ENCODE measurements around the gene ARMC3. TPM values are rescaled to one million over a fixed set of nuclear protein-coding genes. Genes with fewer than 3 reads are reported as not detected.

ARMC3 gene
- total and polyA plus RNA-seq, 9 donors = 0.04 to 0.56 (median 0.22) TPM; not detected in 3

- no CpG with 5 or more reads among the region's 12 CpGs for WGBS (ENCODE audit: insufficient coverage)
- Histone ChIP-seq H3K9me3 (replicated peaks; ENCODE audit: control insufficient read depth, low read depth, low read length) (no peaks in the 10 kb centered on the region), H3K27me3 (ENCODE audit: control insufficient read depth, insufficient read depth, low read length) (no peaks in the 10 kb centered on the region), H3K4me1 (ENCODE audit: control insufficient read depth, insufficient read depth, low read length) (no peaks in the 10 kb centered on the region), H3K4me3 (ENCODE audit: low read length) (no peak overlapping the region), H3K27ac (ENCODE audit: low read length) (no peak overlapping the region), H3K36me3 (ENCODE audit: control insufficient read depth, insufficient read depth, low read length) (no peaks in the 10 kb centered on the region)
- peak; percentile 80 for DNase-seq
Measured at GRCh38 chr10:22988581-22989360, 60.9 kb downstream of the ARMC3 start.

GRCh38 chr10:22990443-22990842 is 62.6 kb downstream of the ARMC3 start:
- H3K27ac ChIP-seq (ENCODE audit: low read length) = no peak overlapping the region
- H3K9me3 ChIP-seq (replicated peaks; ENCODE audit: control insufficient read depth, low read depth, low read length) = no peaks in the 10 kb centered on the region
- H3K36me3 ChIP-seq (ENCODE audit: control insufficient read depth, insufficient read depth, low read length) = no peaks in the 10 kb centered on the region
- no peak for DNase-seq
- no peaks in the 10 kb centered on the region for H3K4me1 ChIP-seq (ENCODE audit: control insufficient read depth, insufficient read depth, low read length)
- 53% methylated on average over 1 of the region's 4 CpGs for WGBS (ENCODE audit: insufficient coverage)
- no peaks in the 10 kb centered on the region for H3K27me3 ChIP-seq (ENCODE audit: control insufficient read depth, insufficient read depth, low read length)
- H3K4me3 ChIP-seq (ENCODE audit: low read length) = no peak overlapping the region

GRCh38 chr10:22992075-22992474 is 64.2 kb downstream of the ARMC3 start:
- Histone ChIP-seq H3K27ac (ENCODE audit: low read length) (no peak overlapping the region), H3K4me1 (ENCODE audit: control insufficient read depth, insufficient read depth, low read length) (no peaks in the 10 kb centered on the region), H3K27me3 (ENCODE audit: control insufficient read depth, insufficient read depth, low read length) (no peaks in the 10 kb centered on the region), H3K36me3 (ENCODE audit: control insufficient read depth, insufficient read depth, low read length) (no peaks in the 10 kb centered on the region), H3K9me3 (replicated peaks; ENCODE audit: control insufficient read depth, low read depth, low read length) (no peaks in the 10 kb centered on the region), H3K4me3 (ENCODE audit: low read length) (no peak overlapping the region)
- DNase-seq = no peak
- WGBS (ENCODE audit: insufficient coverage) = 44% methylated on average over 1 of the region's 5 CpGs

GRCh38 chr10:22992621-22993020 is 64.8 kb downstream of the ARMC3 start:
- no peaks in the 10 kb centered on the region for H3K36me3 ChIP-seq (ENCODE audit: control insufficient read depth, insufficient read depth, low read length)
- H3K4me1 ChIP-seq (ENCODE audit: control insufficient read depth, insufficient read depth, low read length) = no peaks in the 10 kb centered on the region
- H3K9me3 ChIP-seq (replicated peaks; ENCODE audit: control insufficient read depth, low read depth, low read length) = no peaks in the 10 kb centered on the region
- 58% methylated on average over 7 of the region's 8 CpGs for WGBS (ENCODE audit: insufficient coverage)
- H3K4me3 ChIP-seq (ENCODE audit: low read length) = no peak overlapping the region
- DNase-seq = no peak
- H3K27me3 ChIP-seq (ENCODE audit: control insufficient read depth, insufficient read depth, low read length) = no peaks in the 10 kb centered on the region
- no peak overlapping the region for H3K27ac ChIP-seq (ENCODE audit: low read length)

- Histone ChIP-seq H3K36me3 (ENCODE audit: control insufficient read depth, insufficient read depth, low read length) (no peaks in the 10 kb centered on the region), H3K27me3 (ENCODE audit: control insufficient read depth, insufficient read depth, low read length) (no peaks in the 10 kb centered on the region), H3K9me3 (replicated peaks; ENCODE audit: control insufficient read depth, low read depth, low read length) (no peaks in the 10 kb centered on the region), H3K4me1 (ENCODE audit: control insufficient read depth, insufficient read depth, low read length) (no peaks in the 10 kb centered on the region), H3K27ac (ENCODE audit: low read length) (no peak overlapping the region), H3K4me3 (ENCODE audit: low read length) (no peak overlapping the region)
- WGBS (ENCODE audit: insufficient coverage) = 40% methylated on average over 1 of the region's 5 CpGs
- DNase-seq = no peak
Measured at GRCh38 chr10:22993314-22993713, 65.5 kb downstream of the ARMC3 start.

- Histone ChIP-seq H3K27ac (ENCODE audit: low read length) (no peak overlapping the region), H3K27me3 (ENCODE audit: control insufficient read depth, insufficient read depth, low read length) (no peaks in the 10 kb centered on the region), H3K4me1 (ENCODE audit: control insufficient read depth, insufficient read depth, low read length) (peaks cover 5% of the 10 kb centered on the region), H3K4me3 (ENCODE audit: low read length) (no peak overlapping the region), H3K9me3 (replicated peaks; ENCODE audit: control insufficient read depth, low read depth, low read length) (no peaks in the 10 kb centered on the region), H3K36me3 (ENCODE audit: control insufficient read depth, insufficient read depth, low read length) (no peaks in the 10 kb centered on the region)
- no peak for DNase-seq
- 44% methylated on average over 2 of the region's 2 CpGs for WGBS (ENCODE audit: insufficient coverage)
Measured at GRCh38 chr10:22997096-22997495, 69.2 kb downstream of the ARMC3 start.

- H3K9me3 ChIP-seq (replicated peaks; ENCODE audit: control insufficient read depth, low read depth, low read length) = no peaks in the 10 kb centered on the region
- H3K4me3 ChIP-seq (ENCODE audit: low read length) = no peak overlapping the region
- H3K27me3 ChIP-seq (ENCODE audit: control insufficient read depth, insufficient read depth, low read length) = no peaks in the 10 kb centered on the region
- no peaks in the 10 kb centered on the region for H3K36me3 ChIP-seq (ENCODE audit: control insufficient read depth, insufficient read depth, low read length)
- H3K4me1 ChIP-seq (ENCODE audit: control insufficient read depth, insufficient read depth, low read length) = peaks cover 5% of the 10 kb centered on the region
- DNase-seq = no peak
- no peak overlapping the region for H3K27ac ChIP-seq (ENCODE audit: low read length)
- 84% methylated on average over 5 of the region's 12 CpGs for WGBS (ENCODE audit: insufficient coverage)
Measured at GRCh38 chr10:22998091-22998490, 70.2 kb downstream of the ARMC3 start.

GRCh38 chr10:22999942-23000341 is 72.1 kb downstream of the ARMC3 start:
- Histone ChIP-seq H3K27ac (ENCODE audit: low read length) (no peak overlapping the region), H3K4me3 (ENCODE audit: low read length) (no peak overlapping the region), H3K9me3 (replicated peaks; ENCODE audit: control insufficient read depth, low read depth, low read length) (no peaks in the 10 kb centered on the region), H3K27me3 (ENCODE audit: control insufficient read depth, insufficient read depth, low read length) (no peaks in the 10 kb centered on the region), H3K4me1 (ENCODE audit: control insufficient read depth, insufficient read depth, low read length) (peaks cover 5% of the 10 kb centered on the region), H3K36me3 (ENCODE audit: control insufficient read depth, insufficient read depth, low read length) (no peaks in the 10 kb centered on the region)
- 45% methylated on average over 2 of the region's 2 CpGs for WGBS (ENCODE audit: insufficient coverage)
- no peak for DNase-seq

- DNase-seq = peak; percentile 61
- H3K4me1 ChIP-seq (ENCODE audit: control insufficient read depth, insufficient read depth, low read length) = peaks cover 7% of the 10 kb centered on the region
- no peak overlapping the region for H3K4me3 ChIP-seq (ENCODE audit: low read length)
- no peaks in the 10 kb centered on the region for H3K9me3 ChIP-seq (replicated peaks; ENCODE audit: control insufficient read depth, low read depth, low read length)
- H3K36me3 ChIP-seq (ENCODE audit: control insufficient read depth, insufficient read depth, low read length) = no peaks in the 10 kb centered on the region
- H3K27me3 ChIP-seq (ENCODE audit: control insufficient read depth, insufficient read depth, low read length) = no peaks in the 10 kb centered on the region
- no peak overlapping the region for H3K27ac ChIP-seq (ENCODE audit: low read length)
- WGBS (ENCODE audit: insufficient coverage) = 32% methylated on average over 13 of the region's 14 CpGs
Measured at GRCh38 chr10:23001901-23002516, 74.2 kb downstream of the ARMC3 start.

GRCh38 chr10:23005150-23005549 is 77.3 kb downstream of the ARMC3 start:
- H3K27me3 ChIP-seq (ENCODE audit: control insufficient read depth, insufficient read depth, low read length) = no peaks in the 10 kb centered on the region
- peaks cover 7% of the 10 kb centered on the region for H3K4me1 ChIP-seq (ENCODE audit: control insufficient read depth, insufficient read depth, low read length)
- H3K27ac ChIP-seq (ENCODE audit: low read length) = no peak overlapping the region
- WGBS (ENCODE audit: insufficient coverage) = 93% methylated on average over 8 of the region's 12 CpGs
- H3K9me3 ChIP-seq (replicated peaks; ENCODE audit: control insufficient read depth, low read depth, low read length) = no peaks in the 10 kb centered on the region
- DNase-seq = no peak
- no peaks in the 10 kb centered on the region for H3K36me3 ChIP-seq (ENCODE audit: control insufficient read depth, insufficient read depth, low read length)
- H3K4me3 ChIP-seq (ENCODE audit: low read length) = no peak overlapping the region

Data from muscle of leg (tissue), 11 donors.